LHCN-M2 (cell line): Measurements from ENCODE around the gene ASS1. TPM values are rescaled to one million over a fixed set of nuclear protein-coding genes. Genes with fewer than 3 reads are reported as not detected.

ENCODE experiments used
- DNase-seq: peaks from one replicate; pipeline ENCODE4 v3.0.0-alpha.2; 2012; ENCODE audit warnings: low read depth
- total RNA-seq: library from RNA; depleted of rRNA; stranded (reverse); fragments of >200 nt; gene quantifications from 2 replicates; pipeline ENCODE4 v1.2.3, GENCODE V29; 2014

Gene ASS1
- total RNA-seq, 1 experiment from 2014 or later: 116 TPM

GRCh38 chr9:130418776-130419175 lies 26.0 kb upstream of the ASS1 start:
- no peak for DNase-seq

- no peak for DNase-seq
These were observed 25.2 kb upstream of the ASS1 start for GRCh38 chr9:130419521-130420035.

DNA sequence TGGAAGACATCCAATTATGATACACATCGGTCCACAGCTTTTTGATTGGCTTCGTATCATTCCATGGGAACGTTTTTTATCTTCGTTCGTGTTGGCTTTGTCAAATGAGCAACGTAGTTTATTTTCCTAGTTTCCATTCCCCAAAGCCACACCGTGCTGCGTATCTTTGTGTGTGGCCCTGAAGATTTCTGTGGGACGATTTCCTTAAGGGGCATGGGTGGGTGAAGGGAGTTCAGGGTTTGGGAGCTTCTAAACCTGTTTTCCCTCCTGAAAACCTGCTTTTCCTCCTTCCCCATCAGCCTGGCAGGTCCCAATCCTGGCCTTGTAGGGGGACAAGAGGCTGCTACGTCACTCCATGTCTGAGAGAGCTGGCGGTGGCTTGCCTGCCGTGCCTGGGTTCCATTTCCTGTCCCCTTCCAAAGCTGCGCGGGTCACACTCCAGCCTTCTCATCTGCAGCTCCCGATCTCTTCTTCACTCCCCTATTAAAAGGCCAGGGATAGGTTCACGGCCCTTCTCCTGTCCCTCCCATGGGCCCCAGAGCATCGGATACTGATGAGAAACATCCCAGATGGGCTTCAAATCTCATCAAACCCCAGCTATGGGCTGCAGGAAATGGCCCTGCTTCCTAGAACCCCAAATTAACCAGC lies 23.5 kb upstream of the ASS1 start:
- DNase-seq: no peak

GRCh38 chr9:130421802-130422276 lies 22.9 kb upstream of the ASS1 start:
- peak; percentile 99 for DNase-seq

DNA sequence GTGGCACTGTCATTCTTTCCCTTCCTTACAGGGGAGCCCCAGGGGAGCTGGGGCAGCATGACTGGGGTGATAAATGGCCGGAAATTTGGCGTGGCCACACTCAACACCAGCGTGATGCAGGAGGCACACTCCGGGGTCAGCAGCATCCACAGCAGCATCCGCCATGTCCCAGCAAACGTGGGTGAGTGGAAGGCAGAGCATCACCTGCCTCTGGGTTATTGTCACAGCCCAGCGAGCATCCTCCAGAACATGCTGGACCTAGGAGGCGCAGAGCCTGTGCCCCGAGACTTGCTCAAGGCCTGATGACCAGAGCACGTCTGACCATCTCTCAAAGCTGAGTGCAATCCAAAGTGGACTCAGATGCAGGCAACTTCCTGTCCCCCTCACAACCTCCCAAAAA lies 22.2 kb upstream of the ASS1 start:
- DNase-seq: no peak

DNA sequence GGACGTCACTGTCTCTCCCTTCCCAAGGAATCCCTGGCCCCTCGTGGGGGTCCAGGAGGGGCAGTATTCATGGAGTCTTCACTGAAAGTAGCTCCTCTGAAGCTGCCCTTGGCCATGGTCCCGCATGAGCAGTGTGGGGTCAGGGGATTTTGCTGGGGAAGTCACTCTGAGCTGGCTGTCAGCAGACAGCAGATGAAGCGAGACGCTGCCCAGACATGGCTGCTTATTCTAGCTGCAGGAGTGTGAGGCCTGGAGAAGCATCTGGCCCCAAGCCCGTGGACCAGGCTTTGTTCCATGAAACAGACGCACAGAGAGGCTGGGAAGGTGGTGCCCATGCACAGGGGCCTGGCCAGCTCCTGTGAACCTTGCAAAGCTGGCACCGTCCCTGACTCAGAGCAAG lies 21.5 kb upstream of the ASS1 start:
- DNase-seq: no peak

DNA sequence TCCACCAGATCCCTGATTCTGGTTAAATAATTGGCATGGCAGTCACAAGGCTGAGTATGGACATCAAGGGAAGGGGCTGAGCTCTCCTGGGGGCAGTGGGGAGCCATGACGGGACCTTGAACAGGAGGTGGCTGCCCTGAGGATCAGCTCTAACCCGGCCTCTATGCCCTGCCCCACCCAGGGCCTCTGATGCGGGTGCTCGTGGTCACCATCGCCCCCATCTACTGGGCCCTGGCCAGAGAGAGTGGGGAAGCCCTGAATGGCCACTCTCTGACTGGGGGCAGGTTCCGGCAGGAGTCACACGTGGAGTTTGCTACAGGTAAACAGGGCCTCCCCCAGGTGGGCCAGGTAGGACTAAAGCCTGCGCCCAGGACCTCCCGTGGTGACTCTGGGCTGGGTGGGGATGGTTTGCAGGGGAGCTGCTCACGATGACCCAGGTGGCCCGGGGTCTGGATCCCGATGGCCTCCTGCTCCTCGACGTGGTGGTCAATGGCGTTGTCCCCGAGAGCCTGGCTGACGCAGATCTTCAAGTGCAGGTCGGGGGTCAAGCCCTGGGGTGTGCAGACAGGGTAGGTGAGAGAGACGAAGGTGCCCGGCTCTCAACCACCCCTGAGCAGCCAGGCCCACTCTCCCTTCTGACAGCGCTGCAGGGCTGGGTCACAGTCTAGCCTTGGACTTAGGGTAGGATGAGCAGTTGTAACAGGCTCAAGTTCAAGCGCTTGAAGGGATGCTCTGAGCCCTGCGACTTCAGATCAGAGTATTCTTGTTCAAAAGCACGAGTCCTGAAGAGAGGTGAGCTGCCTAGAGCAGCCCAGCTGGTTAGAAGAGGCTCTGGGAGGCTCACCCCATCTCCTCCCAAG lies 19.9 kb upstream of the ASS1 start:
- no peak for DNase-seq

GRCh38 chr9:130425741-130426466 lies 18.9 kb upstream of the ASS1 start:
- no peak for DNase-seq

DNA sequence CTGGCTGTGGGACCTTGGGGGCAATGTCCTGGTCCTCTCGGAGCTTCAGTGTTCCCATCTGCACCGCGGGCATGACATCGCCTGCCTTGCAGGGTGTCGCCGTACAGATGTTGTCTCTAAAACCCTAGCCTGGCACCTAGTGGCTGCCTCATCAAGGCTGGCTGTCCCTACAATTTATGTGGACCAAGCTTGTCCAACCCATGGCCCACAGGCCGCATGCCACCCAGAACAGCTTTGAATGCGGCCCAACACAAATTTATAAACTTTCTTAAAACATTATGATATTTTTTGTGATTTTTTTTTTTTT lies 18.3 kb upstream of the ASS1 start:
- no peak for DNase-seq

GRCh38 chr9:130426883-130427282 lies 17.9 kb upstream of the ASS1 start:
- peak; percentile 97 for DNase-seq

DNA sequence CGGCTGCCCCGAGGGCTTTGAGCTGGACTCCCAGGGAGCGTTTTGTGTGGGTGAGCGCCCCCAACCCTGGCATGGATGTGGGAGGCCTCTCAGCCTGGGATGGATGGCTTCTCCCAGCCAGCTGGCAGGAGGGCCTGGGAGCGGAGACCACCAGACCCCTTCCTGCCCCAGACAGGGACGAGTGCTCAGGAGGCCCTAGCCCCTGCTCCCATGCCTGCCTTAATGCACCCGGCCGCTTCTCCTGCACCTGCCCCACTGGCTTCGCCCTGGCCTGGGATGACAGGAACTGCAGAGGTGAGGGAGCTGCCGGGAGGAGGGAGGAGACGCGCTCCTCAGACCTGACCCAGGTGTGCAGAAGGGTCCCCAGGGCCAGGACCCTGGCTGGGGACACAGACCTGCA lies 17.4 kb upstream of the ASS1 start:
- no peak for DNase-seq

DNA sequence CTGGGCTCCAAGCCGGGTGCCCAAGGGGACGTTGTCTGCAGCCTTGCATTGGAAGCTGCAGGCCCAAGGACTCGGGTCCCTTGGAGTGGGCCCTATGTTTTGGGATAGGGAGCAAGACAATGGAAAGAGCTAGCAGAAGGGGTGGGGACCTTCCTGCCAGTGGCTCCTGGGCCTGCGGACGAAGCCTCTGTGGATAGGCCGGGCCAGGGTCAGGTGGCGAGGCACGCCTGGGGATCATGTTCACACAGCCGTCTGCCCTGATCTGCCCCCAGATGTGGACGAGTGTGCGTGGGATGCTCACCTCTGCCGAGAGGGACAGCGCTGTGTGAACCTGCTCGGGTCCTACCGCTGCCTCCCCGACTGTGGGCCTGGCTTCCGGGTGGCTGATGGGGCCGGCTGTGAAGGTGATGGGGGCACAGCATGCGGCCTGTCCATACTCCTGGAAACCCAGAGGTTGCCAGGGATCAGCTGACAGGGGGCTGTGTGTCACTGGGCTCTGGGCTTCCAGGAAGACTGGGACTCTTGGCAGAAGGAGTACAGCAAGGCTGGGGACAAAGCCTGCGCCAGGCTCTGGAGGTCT lies 16.6 kb upstream of the ASS1 start:
- no peak for DNase-seq

- DNase-seq: no peak
These were observed 15.4 kb upstream of the ASS1 start for GRCh38 chr9:130429381-130429780.

DNA sequence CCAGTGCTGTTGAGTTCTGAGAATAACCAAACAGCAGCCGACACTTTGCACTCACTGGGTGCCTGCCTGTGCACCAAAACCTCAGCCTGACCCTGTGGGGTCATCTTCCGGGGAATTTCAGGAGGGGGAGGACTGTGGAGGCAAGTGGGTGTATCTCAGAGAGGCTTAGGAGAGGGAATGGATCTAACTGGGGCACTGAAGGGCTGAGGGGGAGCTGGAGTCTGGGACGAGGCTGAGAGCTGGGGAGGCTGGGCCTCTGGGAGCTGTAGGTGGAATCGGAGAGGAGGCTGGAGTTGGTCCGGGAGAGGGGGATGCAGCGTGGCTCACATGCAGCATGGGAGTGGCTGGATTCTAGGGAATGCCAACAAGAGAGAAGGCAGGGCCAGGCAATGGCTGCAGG lies 14.9 kb upstream of the ASS1 start:
- DNase-seq: no peak

- no peak for DNase-seq
These were observed 14.5 kb upstream of the ASS1 start for GRCh38 chr9:130430232-130430631.

DNA sequence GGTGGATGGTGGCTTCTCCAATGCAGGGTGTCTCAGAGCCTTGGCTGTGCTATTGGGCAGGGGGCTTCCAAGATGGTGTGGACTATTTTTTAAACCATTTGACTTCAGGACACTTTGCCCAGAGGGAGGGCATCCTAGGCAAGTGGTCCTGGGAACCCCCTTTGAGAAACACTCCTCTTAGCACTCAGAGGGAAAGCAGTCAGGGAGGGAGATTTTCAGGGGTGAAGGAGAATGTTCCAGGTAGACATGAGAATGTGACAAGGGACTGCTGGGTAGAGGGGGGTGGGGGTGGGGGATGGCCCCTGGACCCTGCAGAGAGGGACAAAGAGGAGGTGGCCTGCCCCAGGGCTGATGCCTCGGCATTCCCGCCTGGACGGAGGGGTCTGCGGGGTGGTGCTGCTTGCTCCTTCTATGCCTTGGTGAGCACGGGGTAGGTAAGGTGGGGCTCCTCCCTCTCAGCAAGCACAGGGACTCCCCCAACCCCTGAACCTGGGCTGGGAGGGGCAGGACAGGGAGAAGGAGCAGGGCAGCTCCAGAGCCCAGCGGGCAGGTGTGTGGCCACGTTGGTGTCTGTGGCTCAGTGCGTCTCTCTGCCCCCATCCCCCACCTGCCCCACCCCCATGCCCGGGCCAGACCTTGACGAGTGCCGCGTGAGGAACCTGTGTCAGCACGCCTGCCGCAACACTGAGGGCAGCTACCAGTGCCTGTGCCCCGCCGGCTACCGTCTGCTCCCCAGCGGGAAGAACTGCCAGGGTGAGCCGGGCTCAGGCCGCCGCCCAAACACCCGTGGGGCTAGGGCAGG lies 13.8 kb upstream of the ASS1 start:
- DNase-seq: no peak

- no peak for DNase-seq
These were observed 13.0 kb upstream of the ASS1 start for GRCh38 chr9:130431536-130432303.

DNA sequence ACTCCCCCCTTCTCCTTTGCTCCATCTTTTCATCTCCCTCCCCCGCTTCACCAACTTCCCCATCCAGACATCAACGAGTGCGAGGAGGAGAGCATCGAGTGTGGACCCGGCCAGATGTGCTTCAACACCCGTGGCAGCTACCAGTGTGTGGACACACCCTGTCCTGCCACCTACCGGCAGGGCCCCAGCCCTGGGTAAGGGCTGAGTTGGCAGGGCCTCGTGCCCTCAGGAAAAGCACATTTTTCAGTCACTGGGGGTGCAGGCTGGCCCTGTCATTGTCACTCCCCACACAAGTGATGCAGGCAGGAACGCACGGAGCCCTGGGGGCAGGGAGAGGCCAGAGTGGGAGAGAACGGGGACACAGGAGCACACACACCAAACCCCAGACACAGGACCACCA lies 12.4 kb upstream of the ASS1 start:
- DNase-seq: no peak

GRCh38 chr9:130432796-130433167 lies 12.0 kb upstream of the ASS1 start:
- DNase-seq: no peak

DNA sequence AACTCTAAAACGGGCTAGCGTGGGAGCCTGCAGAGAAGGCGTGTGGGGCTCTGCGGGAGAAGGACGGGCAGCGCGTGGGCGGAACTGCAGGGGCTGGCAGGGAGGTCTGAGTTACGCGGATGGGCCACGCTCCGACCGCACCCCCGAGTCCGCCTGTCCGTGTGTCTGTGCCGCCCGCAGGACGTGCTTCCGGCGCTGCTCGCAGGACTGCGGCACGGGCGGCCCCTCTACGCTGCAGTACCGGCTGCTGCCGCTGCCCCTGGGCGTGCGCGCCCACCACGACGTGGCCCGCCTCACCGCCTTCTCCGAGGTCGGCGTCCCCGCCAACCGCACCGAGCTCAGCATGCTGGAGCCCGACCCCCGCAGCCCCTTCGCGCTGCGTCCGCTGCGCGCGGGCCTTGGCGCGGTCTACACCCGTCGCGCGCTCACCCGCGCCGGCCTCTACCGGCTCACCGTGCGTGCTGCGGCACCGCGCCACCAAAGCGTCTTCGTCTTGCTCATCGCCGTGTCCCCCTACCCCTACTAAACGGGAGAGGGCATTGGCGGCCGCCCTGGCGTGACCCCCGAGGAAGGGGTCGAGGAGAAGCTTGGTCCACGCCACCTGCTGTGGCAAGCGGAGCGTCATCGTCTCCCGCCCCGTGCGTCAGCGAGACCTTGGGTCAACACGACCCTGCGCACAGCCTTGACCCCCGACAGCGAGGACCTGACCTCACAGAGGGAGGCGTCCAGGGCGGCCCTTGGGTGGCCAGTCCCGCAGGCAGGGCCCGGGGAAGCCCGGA lies 11.4 kb upstream of the ASS1 start:
- DNase-seq: no peak
